Embryonic facial prominence (tissue), 1 donor: ENCODE results near the gene OR7D4.
"Not testable (repeated sequence)": the region's sequence is repeated elsewhere in the genome, so short reads cannot be mapped to it uniquely, and the experiment has no call there.

Experiments
- DNase-seq: peaks from one replicate; pipeline ENCODE4 v3.0.0-alpha.2; 2016; ENCODE audit errors: extremely low spot score

OR7D4 gene

GRCh38 chr19:9219489-9219888 is at the start of gene OR7D4:
OR7D4 (minus strand) TSS chr19:9219589; CDS start chr19:9214837, 4,752 bp downstream.
- DNase-seq: no peak

- DNase-seq: no peak
Measured at GRCh38 chr19:9251236-9251635, 31.8 kb upstream of the OR7D4 start.

GRCh38 chr19:9250630-9251029 is 31.2 kb upstream of the OR7D4 start, which contains the start of gene OR7E24:
OR7E24 (plus strand) TSS chr19:9250930; CDS start chr19:9251044, 114 bp downstream.
- no peak for DNase-seq

GRCh38 chr19:9205501-9206113 is 13.8 kb downstream of the OR7D4 start:
- no peak for DNase-seq

- not testable (repeated sequence) for DNase-seq
Measured at GRCh38 chr19:9198044-9198443, 21.3 kb downstream of the OR7D4 start.

GRCh38 chr19:9189535-9189934 is 29.9 kb downstream of the OR7D4 start:
- no peak for DNase-seq

- DNase-seq: no peak
Measured at GRCh38 chr19:9187191-9187590, 32.2 kb downstream of the OR7D4 start.

GRCh38 chr19:9183000-9183399 is 36.4 kb downstream of the OR7D4 start:
- DNase-seq: no peak

- DNase-seq: no peak
Measured at GRCh38 chr19:9178901-9179300, 40.5 kb downstream of the OR7D4 start, which contains the start of gene OR7D2. OR7D2 (plus strand) TSS chr19:9178979; CDS start chr19:9185782, 6,803 bp downstream.

GRCh38 chr19:9175326-9175725 is 44.1 kb downstream of the OR7D4 start:
- no peak for DNase-seq

GRCh38 chr19:9171393-9171991 is 47.9 kb downstream of the OR7D4 start:
- DNase-seq: no peak

GRCh38 chr19:9166846-9167245 is 52.5 kb downstream of the OR7D4 start:
- no peak for DNase-seq

GRCh38 chr19:9165261-9165660 is 54.1 kb downstream of the OR7D4 start:
- DNase-seq: no peak

- DNase-seq: no peak
Measured at GRCh38 chr19:9161427-9161826, 58.0 kb downstream of the OR7D4 start.
